SK-N-SH (cell line): ENCODE measurements around the gene MRPS11.

Experiments used
- CTCF ChIP-seq: fragments of 200-600 bp; sonication (generic); IDR thresholded peaks from 2 replicates; pipeline ENCODE4 v1.6.1; 2017; ENCODE audit warnings: antibody characterized with exemption, mild to moderate bottlenecking, moderate library complexity
- GABPA ChIP-seq: IDR thresholded peaks from 2 replicates; pipeline ENCODE4 v1.4.0; 2012; ENCODE audit warnings: low read depth, mild to moderate bottlenecking
- MAX ChIP-seq: IDR thresholded peaks from 2 replicates; pipeline ENCODE4 v1.4.0; 2012; ENCODE audit warnings: low read depth
- NRF1 ChIP-seq: IDR thresholded peaks from 2 replicates; pipeline ENCODE4 v1.6.1; 2012; ENCODE audit warnings: low read depth, mild to moderate bottlenecking, low read length
- POLR2AphosphoS5 ChIP-seq: IDR thresholded peaks from 2 replicates; pipeline ENCODE4 v1.6.1; 2012; ENCODE audit warnings: low read depth, low read length
- REST ChIP-seq: IDR thresholded peaks from 2 replicates; pipeline ENCODE4 v1.6.1; 2012; ENCODE audit warnings: mild to moderate bottlenecking, low read depth, low read length, moderate library complexity
- USF2 ChIP-seq: fragments of 150-350 bp; IDR thresholded peaks from 2 replicates; pipeline ENCODE4 v1.6.1; 2017; ENCODE audit warnings: antibody characterized with exemption, low read length, low read depth, borderline replicate concordance
- YY1 ChIP-seq: IDR thresholded peaks from 2 replicates; pipeline ENCODE4 v1.4.0; 2012; ENCODE audit warnings: low read depth, mild to moderate bottlenecking

- peak; percentile 12; the same call in 1 of the 2 replicates for TF ChIP-seq CTCF
- TF ChIP-seq USF2, result no peak
- TF ChIP-seq MAX, result no peak
- no peak for TF ChIP-seq REST
- TF ChIP-seq YY1, result no peak
- TF ChIP-seq NRF1, result no peak
- TF ChIP-seq GABPA, result no peak
- TF ChIP-seq POLR2AphosphoS5, result no peak
Observed at GRCh38 chr15:88470625-88471372, 3.3 kb downstream of the MRPS11 start.
